HK-2 (cell line): ENCODE data around the gene TNK2.

Experiments
- DNase-seq: peaks from one replicate; pipeline ENCODE4 v3.0.0-alpha.2; 2018; ENCODE audit not compliant: unreplicated experiment

TNK2 gene

GRCh38 chr3:195899701-195900435, 8.5 kb downstream of the TNK2 start:
- no peak for DNase-seq

- no peak for DNase-seq
Measured at GRCh38 chr3:195897853-195898415, 10.4 kb downstream of the TNK2 start.

GRCh38 chr3:195897081-195897852, 11.1 kb downstream of the TNK2 start:
- DNase-seq, result peak; percentile 79

GRCh38 chr3:195896361-195897080, 11.8 kb downstream of the TNK2 start:
- peak; percentile 63 for DNase-seq

- peak; percentile 69 for DNase-seq
Measured at GRCh38 chr3:195895861-195896360, 12.4 kb downstream of the TNK2 start.

GRCh38 chr3:195895078-195895860, 13.1 kb downstream of the TNK2 start:
- DNase-seq, result peak; percentile 63

- no peak for DNase-seq
Measured at GRCh38 chr3:195893916-195894465, 14.4 kb downstream of the TNK2 start.

- no peak for DNase-seq
Measured at GRCh38 chr3:195893516-195893915, 14.8 kb downstream of the TNK2 start.

GRCh38 chr3:195893044-195893395, 15.3 kb downstream of the TNK2 start:
- DNase-seq, result no peak

GRCh38 chr3:195892105-195893043, 16.0 kb downstream of the TNK2 start:
- DNase-seq, result no peak

- DNase-seq, result no peak
Measured at GRCh38 chr3:195891431-195892104, 16.8 kb downstream of the TNK2 start.

GRCh38 chr3:195889870-195890295, 18.5 kb downstream of the TNK2 start:
- DNase-seq, result no peak

- no peak for DNase-seq
Measured at GRCh38 chr3:195888981-195889869, 19.1 kb downstream of the TNK2 start.

- no peak for DNase-seq
Measured at GRCh38 chr3:195888311-195888761, 20.0 kb downstream of the TNK2 start.

GRCh38 chr3:195887670-195888069, 20.7 kb downstream of the TNK2 start:
- no peak for DNase-seq

GRCh38 chr3:195886181-195887141, 21.9 kb downstream of the TNK2 start:
- DNase-seq, result no peak
